ENCODE measurements around the gene CPLX4. TPM values are rescaled to one million over a fixed set of nuclear protein-coding genes. Genes with fewer than 3 reads are reported as not detected.

The CPLX4 gene
- total RNA-seq, 1 experiment from 2014 or later = not detected

- Mint-ChIP-seq H3K27me3 (ENCODE audit: low read depth) (no peaks in the 10 kb centered on the region; the same call in 1 of the 2 replicates), H3K4me1 (peaks cover 4% of the 10 kb centered on the region), H3K4me3 (no peak overlapping the region), H3K36me3 (peaks cover 29% of the 10 kb centered on the region), H3K9me3 (peaks cover 8% of the 10 kb centered on the region; the same call in 1 of the 2 replicates), H3K27ac (no peak overlapping the region)
- POLR2A ChIA-PET = no interaction called here
- TF ChIP-seq PRRX2 (CRISPR knock-in tag; IDR thresholded peaks at IDR 0.05) = no peak
- CTCF ChIA-PET = no interaction called here
- DNase-seq (ENCODE audit: low spot score) (no peak), ATAC-seq (no peak)
Measured at GRCh38 chr18:59324623-59324971, 6.1 kb upstream of the CPLX4 start.

DNA sequence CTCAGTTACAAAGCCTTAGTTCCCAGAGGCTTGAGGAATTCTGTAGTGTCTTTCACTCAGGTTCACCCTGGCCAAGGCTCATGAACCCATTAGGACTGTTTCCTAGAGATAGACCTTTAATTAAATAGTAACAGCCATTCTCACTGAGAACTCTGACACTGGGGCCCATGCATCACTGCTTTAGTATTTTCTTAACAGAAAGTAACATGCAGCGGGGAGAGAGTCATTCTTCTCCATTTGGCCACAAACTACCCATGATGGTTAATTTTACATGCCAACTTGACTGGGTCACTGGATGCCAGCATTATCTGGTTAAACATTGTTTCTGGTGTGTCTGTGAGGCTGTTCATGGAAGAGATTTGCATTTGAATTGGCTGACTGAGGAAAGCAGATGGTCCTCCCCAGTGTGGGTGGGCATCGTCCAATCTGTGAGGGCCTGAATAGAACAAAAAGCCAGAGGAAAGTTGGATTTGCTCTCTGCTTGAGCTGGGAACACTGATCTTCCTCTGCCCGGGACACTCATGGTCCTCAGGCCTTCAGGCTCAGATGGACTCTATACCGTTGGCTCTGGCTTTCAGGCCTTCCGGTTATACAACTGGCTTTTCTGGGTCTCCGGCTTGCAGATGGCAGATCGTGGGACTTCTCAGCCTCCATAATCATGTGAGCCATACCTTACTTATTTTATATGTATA lies 5.6 kb upstream of the CPLX4 start:
- Mint-ChIP-seq H3K4me3 (no peak overlapping the region), H3K36me3 (peaks cover 27% of the 10 kb centered on the region), H3K4me1 (peaks cover 4% of the 10 kb centered on the region), H3K9me3 (peaks cover 8% of the 10 kb centered on the region; the same call in 1 of the 2 replicates), H3K27me3 (ENCODE audit: low read depth) (no peaks in the 10 kb centered on the region; the same call in 1 of the 2 replicates), H3K27ac (no peak overlapping the region)
- ATAC-seq = no peak
- no peak for DNase-seq (ENCODE audit: low spot score)
- TF ChIP-seq HMGA2 (CRISPR knock-in tag; IDR thresholded peaks at IDR 0.05) = no peak
- no peak for TF ChIP-seq ZNF425 (CRISPR knock-in tag; conservative IDR thresholded peaks at IDR 0.05)
- no peak for TF ChIP-seq SOX15 (CRISPR knock-in tag; IDR thresholded peaks at IDR 0.05)
- no peak for TF ChIP-seq CREB1 (CRISPR knock-in tag; IDR thresholded peaks at IDR 0.05)
- TF ChIP-seq TEAD1 (CRISPR knock-in tag; IDR thresholded peaks at IDR 0.05) = no peak
- TF ChIP-seq USF2 (CRISPR knock-in tag; IDR thresholded peaks at IDR 0.05) = no peak
- TF ChIP-seq ZNF138 (CRISPR knock-in tag; conservative IDR thresholded peaks at IDR 0.05) = no peak
- no peak for TF ChIP-seq GTF2I (CRISPR knock-in tag; conservative IDR thresholded peaks at IDR 0.05)
- TF ChIP-seq ELF4 (CRISPR knock-in tag; IDR thresholded peaks at IDR 0.05; ENCODE audit: low read depth) = no peak
- CTCF ChIA-PET = no interaction called here
- POLR2A ChIA-PET = no interaction called here

DNA sequence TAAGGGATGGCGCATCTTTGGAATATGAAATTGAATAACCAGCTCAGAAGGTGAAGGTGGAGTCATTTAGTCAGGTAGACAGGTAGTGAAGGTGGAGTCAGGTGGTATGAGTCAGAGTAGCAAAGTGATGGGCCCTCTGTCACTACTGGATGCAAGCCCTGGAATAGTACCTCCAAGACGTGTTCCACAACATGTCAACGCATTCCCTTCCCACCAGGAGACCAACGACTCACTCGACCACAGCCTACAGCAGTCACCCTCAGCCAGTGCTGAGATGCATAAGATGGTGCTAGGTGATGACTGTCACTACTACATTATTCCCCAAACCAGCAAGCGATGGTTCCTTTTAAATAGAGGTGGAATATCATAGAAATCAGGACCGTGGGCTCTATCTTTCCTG lies 6.8 kb downstream of the CPLX4 start:
- Mint-ChIP-seq H3K36me3 (no peaks in the 10 kb centered on the region), H3K4me1 (no peaks in the 10 kb centered on the region), H3K9me3 (no peaks in the 10 kb centered on the region), H3K27ac (no peak overlapping the region), H3K27me3 (ENCODE audit: low read depth) (peaks cover 51% of the 10 kb centered on the region), H3K4me3 (no peak overlapping the region)
- TF ChIP-seq ZBTB21 (CRISPR knock-in tag; IDR thresholded peaks at IDR 0.05; ENCODE audit: borderline replicate concordance) (no peak), KAT7 (CRISPR knock-in tag; IDR thresholded peaks at IDR 0.05; ENCODE audit: borderline replicate concordance) (no peak), JAZF1 (CRISPR knock-in tag; IDR thresholded peaks at IDR 0.05) (no peak), USF2 (CRISPR knock-in tag; IDR thresholded peaks at IDR 0.05) (no peak), NFE2L1 (CRISPR knock-in tag; IDR thresholded peaks at IDR 0.05) (no peak), OVOL2 (CRISPR knock-in tag; IDR thresholded peaks at IDR 0.05; ENCODE audit: borderline replicate concordance) (no peak), ZNF121 (CRISPR knock-in tag; IDR thresholded peaks at IDR 0.05) (no peak), ELF4 (CRISPR knock-in tag; IDR thresholded peaks at IDR 0.05; ENCODE audit: low read depth) (no peak), RORB (CRISPR knock-in tag; IDR thresholded peaks at IDR 0.05) (no peak), GRHL2 (CRISPR knock-in tag; IDR thresholded peaks at IDR 0.05; ENCODE audit: insufficient replicate concordance, severe bottlenecking) (no peak)
- ChIA-PET POLR2A (no interaction called here), CTCF (interaction anchor here (2.0 kb wide), 1 partner anchor 91 kb away, joined by 5 read pairs; no protein-coding TSS in a partner anchor)
- ATAC-seq (no peak), DNase-seq (ENCODE audit: low spot score) (no peak)
